Measurements from ENCODE around the gene MET.
"Not testable (repeated sequence)": the region's sequence is repeated elsewhere in the genome, so short reads cannot be mapped to it uniquely, and the experiment has no call there.

The MET gene

DNA sequence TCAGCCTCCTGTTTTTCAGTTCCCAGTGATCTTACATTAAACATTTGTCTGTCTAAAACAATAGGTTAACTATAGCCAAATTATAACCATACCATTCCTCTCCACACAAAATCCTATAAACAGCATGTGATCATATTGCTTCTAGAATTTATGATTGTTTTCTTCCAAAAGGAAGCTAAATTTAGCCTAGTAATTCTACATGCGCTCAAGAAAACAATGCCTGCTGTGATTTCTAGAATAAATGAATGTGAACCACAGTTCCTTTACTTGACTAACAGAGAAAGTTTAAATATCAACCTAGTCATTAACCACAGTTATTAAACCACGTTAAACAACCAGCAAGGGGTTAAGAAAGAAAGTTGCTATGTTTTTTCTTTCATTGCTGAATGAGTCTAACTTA is 26.4 kb downstream of the MET start:
- DNase-seq (ENCODE audit: low read depth in 2 of 2): no peak

DNA sequence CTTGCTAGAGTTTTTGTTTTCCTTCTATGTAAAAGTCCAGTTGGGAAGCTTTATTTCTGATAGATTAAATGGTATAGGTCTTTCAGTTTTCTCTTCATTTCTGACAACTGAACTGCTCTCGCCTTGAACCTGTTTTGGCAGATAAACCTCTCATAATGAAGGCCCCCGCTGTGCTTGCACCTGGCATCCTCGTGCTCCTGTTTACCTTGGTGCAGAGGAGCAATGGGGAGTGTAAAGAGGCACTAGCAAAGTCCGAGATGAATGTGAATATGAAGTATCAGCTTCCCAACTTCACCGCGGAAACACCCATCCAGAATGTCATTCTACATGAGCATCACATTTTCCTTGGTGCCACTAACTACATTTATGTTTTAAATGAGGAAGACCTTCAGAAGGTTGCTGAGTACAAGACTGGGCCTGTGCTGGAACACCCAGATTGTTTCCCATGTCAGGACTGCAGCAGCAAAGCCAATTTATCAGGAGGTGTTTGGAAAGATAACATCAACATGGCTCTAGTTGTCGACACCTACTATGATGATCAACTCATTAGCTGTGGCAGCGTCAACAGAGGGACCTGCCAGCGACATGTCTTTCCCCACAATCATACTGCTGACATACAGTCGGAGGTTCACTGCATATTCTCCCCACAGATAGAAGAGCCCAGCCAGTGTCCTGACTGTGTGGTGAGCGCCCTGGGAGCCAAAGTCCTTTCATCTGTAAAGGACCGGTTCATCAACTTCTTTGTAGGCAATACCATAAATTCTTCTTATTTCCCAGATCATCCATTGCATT is 27.1 kb downstream of the MET start:
- DNase-seq (ENCODE audit: low read depth in 2 of 2): no peak

DNA sequence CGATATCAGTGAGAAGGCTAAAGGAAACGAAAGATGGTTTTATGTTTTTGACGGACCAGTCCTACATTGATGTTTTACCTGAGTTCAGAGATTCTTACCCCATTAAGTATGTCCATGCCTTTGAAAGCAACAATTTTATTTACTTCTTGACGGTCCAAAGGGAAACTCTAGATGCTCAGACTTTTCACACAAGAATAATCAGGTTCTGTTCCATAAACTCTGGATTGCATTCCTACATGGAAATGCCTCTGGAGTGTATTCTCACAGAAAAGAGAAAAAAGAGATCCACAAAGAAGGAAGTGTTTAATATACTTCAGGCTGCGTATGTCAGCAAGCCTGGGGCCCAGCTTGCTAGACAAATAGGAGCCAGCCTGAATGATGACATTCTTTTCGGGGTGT is 27.7 kb downstream of the MET start:
- DNase-seq (ENCODE audit: low read depth in 2 of 2): no peak

DNA sequence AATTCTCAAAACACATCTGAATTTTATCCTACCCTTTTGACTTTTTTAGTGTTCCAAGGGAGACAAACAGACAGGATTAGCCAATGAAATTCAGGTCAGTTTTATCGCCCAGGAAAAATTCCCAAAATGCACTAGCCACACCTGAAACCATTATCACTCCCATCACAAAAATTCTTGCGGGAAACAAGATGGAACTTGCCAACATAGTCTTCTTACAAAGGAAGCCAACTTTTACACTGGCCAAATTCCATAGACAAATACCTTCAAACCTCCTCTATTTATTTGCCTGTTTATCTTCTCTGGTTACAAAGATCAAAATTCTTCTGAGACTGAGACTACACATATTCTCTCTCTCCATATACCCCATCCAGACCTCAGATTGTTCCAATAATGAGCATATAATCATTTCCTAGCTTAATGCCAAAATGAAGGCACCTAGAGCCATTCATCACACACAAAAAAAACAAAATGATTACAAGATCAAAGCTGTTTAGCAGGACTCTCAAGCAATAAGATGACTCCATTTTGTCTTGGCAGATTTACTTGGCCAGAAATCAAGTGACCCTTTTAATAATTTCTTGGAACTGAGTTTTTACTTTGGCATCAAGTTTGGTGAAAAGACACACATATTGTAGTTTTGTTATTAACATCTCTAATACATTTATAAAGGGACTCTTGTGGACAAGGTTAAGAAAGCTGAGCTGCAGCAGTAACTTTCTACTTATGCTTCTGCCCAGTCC is 30.2 kb downstream of the MET start:
- DNase-seq (ENCODE audit: low read depth in 2 of 2): no peak

DNA sequence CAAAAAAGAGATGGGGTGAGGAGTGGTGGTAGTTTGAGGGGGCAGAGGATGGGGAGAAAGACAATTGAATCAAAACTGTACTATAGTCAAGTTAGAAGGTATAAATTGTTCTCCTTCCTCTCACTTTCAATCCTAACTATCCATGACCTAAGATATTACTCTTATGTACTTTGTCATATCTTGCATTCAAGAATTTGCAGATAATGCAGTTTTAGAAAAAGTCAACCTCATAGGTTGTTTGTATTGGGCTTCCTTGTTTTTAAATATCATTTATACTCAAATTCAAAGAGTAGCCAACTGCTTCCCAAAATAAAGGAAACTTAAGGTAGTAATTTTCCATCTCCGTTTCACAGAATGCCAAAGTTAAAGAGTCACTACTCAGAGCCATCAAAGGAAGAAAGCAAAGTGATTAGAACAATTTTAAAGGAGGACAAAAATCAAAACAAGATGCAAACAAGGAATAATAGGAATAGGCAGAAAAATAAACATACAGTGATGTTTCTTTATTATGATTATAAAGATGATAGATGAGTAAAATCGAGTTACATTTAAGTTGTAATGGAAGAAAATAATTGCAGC is 32.7 kb downstream of the MET start:
- no peak for DNase-seq (ENCODE audit: low read depth in 2 of 2)

DNA sequence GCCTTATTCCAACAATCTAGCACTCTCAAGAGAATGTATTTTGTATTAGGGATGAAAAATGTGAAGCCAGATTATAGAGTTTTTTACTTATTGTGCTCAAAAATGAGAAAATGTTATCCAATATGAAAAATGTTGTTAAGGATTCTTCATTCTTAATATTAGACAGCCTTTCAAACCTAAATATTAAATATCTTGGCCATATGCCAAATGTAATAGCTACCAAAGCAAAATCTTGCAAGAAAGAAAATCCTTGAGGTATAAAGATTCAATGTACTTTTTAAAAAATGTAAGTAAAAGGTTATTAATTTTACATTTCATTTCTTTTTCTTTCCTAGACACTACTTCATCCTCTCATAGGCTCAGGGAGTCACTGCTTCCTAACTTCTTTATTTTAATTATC is 33.4 kb downstream of the MET start:
- DNase-seq (ENCODE audit: low read depth in 2 of 2): no peak

DNA sequence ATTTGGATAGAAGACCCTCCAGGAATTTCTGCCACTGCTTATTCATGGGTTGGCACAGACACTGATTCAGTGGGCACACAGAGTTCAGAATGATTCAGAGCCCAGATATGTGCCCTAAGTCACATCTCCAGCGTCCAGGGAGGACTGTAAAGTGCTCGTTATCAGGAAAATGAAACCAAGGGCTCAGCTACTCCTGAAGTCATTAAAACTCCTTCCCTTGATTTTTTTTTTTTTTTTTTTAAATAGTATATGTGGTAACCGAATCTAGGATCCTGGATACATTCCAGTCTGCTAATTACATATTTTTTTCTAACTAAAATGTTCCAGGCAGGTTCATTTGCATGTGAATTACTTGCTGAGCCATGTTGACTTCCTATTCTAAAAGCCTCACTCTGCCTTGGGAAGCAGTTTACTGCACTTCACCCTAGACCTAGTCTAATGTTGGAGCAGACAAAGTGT is 34.7 kb downstream of the MET start:
- no peak for DNase-seq (ENCODE audit: low read depth in 2 of 2)

DNA sequence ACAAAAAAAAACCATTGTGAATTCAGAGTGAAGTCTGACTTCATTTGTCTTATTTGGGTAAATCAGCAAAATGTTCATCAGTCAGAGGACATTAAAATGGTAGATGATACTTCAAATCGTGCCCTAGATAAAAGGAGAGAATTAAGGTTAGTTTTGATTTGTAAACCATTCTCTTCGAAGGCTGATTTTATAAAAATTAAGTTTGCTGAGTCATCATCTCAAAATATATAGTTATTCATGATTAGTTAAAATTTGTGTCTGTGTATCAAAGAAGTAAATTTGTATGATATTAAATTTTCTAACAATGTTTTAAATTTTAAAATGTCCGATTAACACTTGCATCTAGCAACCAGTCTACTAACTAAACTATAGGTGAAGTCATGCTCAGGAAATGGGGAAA is 35.3 kb downstream of the MET start:
- DNase-seq (ENCODE audit: low read depth in 2 of 2): no peak

DNA sequence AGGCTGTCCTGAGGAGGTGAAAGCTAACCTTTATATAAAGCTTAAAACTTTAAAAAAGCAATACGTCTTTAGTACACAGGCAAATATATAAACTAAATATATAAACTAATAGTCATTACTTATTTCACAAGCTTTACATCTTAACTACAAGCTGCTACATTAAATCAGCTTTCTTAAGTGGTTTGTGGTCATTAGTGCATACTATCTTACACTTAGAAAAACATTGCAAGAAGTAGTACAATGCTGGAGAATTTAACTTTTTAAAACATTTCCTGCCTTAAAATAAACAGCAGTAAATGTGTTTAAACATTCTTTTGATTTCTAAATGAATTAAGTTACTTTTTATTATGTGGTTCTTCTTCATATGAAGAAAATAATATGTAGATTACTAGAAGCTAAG is 36.3 kb downstream of the MET start:
- DNase-seq (ENCODE audit: low read depth in 2 of 2): no peak

DNA sequence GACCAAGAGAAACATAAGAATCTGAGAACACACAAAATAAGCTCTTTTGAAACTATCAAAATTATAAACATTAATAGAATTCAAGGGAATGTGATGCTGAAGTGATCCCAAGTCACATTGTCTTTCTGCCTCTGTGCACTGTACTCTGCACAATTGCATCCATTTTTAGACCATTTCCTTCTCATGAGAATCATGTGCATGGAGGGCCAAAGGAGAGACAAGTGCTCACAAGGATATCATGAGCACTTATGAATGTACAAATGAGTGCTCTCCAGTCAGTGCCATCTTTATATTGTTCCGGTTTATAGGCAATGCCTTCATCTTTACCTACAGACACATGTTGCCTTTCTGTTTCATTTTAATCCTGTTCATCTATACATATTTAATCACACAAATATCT is 36.9 kb downstream of the MET start:
- DNase-seq (ENCODE audit: low read depth in 2 of 2): no peak

DNA sequence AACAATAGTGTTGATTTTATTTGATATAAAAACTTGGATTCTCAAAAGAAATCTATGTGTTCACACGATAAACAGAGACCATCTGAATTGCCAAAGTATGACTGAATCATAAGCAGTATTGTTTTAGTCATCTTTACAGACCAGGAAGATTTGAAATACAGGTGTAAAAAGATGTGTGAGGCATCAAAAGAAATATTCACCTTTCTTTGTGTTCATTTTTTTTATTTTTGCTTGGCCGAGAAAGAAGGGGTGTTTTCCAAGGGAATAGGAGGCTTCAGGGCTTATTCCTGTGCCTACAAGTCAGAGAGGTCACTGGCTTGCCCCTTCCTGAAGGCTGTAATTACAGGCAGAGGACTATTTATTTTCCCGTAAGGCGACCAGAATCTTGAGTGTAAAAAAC is 37.3 kb downstream of the MET start:
- DNase-seq (ENCODE audit: low read depth in 2 of 2): no peak

DNA sequence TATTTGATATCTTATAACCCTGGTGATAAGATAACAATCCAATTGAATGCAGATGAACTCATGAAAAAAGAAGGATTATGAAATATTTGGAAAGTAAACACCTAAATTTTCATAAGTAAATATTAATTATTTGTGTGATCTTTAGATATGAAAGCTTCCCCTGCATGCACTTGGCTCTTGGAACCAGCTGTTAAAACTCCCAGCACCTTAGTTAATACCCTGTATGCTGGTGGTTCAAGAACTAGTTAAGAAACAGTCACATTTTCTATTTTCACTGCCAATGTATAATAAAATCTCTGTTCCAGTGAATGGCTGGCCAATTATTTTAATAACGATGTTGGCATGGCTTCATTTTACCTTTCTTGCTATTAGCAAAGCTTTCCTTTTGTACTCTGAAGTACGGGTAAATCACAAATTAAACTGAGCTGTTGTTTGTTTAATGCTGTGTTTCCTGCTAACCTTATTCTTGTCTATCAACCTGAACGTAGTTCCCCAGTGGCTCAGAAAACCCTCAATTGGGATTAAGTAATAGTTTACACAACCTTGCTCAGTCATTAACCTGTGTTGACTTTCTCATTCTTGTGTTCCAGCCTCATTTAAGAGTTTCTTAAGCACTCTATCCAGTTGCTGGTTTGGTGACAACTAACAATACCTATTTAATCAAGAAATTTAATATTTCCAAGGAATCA is 38.9 kb downstream of the MET start:
- DNase-seq (ENCODE audit: low read depth in 2 of 2): no peak

DNA sequence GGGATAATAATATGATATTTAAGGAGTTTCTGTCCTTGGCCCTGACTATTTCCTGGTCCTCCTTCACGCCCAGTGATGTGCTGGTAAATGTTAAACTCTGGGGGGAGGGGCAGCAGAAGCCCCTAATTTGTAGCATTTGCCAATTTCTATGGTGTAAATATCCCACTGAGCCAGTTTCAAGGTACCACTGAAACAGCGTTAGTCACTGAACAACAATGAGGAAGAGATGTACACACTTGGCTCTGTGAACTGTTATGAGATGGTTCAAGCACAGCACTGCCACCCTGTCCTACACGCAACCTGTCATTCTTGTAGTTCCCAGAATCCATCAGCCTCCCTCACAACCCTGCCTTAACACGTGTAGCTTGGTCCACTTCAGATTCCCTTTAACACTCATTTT is 39.8 kb downstream of the MET start:
- DNase-seq (ENCODE audit: low read depth in 2 of 2): no peak

DNA sequence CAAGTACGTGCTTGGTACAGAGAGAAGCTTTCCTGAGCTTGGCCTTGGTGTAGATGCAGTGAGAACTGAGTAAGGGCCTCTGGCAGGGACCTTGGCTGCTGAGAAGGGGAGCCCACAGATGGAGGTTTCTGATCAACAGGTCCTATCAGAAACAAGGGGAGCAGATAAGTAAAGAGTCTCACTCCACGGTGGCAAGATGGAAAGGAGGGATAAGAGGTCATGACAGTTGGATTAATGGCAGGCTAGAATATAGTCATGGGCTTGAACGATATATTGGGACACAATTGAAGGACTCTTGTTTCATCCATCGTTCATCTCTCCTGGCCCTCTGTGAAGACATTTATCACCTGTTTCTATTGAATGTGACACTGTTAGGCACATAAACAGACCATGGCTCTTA is 41.5 kb downstream of the MET start:
- DNase-seq (ENCODE audit: low read depth in 2 of 2): no peak

DNA sequence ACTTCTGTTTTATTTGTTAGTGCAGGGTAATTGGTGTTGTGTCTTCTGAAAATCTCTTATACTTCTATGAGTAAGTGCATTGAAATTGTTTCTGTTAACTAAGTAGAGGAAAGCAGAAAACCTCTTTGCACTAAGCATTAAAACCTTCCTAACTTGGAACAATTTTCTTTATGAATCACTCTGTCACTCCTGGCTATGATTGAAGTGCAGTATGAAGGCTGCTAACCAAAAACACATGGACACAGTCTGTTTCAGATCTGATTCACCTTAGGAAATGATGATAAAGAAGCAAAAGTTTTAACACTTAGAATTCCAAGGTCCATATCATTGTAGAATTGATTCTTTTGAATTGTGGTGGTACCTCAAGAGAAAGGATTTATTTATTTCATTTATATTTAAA is 41.9 kb downstream of the MET start:
- DNase-seq (ENCODE audit: low read depth in 2 of 2): no peak

DNA sequence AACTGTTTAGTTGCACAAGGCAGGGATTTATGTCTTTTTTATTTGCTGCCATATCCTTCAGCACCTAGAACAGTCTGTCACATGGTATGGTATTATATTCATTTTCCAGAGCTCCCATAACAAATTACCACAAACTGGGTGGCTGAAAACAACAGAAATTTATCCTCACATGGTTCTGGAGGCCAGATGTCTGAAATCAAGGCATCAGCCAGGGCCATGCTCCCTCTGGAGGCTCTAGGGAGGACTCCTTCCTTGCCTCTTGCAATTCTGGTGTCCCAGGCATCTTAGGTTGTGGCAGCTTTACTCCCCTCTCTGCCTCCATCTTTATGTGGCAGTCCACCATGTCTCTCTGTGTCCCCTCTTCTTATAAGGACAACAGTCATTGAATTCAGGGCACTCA is 43.1 kb downstream of the MET start:
- no peak for DNase-seq (ENCODE audit: low read depth in 2 of 2)

DNA sequence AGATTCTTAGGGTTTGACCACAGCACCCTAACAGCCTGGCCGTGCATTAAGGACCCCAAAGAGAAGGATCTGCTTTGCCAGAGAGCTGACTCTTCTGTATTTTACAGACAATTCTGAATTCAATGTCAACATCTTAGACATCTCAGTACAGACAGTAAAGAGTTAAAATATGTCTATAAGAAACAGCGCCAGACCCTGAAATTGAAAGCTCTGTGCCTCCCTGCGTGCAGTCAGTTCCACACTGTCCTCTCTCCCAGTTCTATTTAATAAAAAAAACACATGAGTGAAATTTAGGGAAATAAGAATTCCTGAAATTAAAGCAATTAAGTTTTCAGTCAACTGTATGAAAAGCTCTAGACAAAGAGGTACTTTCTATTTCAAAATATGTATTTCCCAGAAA is 45.1 kb downstream of the MET start:
- no peak for DNase-seq (ENCODE audit: low read depth in 2 of 2)

DNA sequence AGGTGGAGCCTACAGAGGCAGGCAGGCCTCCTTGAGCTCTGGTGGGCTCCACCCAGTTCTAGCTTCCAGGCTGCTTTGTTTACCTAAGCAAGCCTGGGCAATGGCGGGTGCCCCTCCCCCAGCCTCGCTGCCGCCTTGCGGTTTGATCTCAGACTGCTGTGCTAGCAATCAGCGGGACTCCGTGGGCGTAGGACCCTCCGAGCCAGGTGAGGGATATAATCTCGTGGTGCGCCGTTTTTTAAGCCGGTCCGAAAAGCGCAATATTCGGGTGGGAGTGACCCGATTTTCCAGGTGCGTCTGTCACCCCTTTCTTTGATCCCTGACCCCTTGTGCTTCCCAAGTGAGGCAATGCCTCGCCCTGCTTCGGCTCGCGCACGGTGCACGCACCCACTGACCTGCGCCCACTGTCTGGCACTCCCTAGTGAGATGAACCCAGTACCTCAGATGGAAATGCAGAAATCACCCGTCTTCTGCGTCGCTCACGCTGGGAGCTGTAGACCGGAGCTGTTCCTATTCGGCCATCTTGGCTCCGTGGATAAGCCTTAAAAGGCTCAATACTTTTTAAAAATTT is 52.0 kb downstream of the MET start:
- not testable (repeated sequence) for DNase-seq (ENCODE audit: low read depth in 2 of 2)

DNA sequence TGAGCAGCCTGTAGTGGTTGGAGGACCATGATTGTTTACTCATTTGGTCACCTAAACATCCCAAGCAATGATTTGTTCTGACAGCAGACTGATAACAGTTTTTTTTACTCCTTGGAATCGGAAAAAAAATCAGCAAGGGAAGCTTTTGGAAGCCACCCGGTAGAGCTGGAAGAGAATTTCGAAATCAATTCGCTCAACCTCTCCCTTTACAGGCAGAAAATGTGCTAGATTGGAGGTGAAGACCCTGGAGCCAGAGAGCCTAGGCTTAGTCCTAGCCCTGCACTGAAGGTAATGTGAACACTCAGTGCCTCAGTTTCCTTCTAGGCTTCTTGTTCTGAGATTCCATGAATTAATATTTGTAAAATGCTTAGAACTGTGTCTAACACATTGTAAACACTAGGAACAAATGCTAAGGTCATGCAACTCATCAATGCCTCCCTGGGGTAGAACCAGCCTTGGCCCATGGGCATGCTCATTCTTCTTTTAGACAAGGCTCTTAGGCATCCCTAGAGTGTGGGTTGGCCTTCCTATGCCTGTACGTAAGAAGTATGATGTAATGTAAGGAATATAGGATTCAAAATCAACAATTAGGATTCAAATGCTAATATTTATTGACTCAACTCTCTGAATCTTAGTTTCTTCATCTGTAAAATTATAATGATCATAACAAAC is 52.7 kb downstream of the MET start:
- no peak for DNase-seq (ENCODE audit: low read depth in 2 of 2)

DNA sequence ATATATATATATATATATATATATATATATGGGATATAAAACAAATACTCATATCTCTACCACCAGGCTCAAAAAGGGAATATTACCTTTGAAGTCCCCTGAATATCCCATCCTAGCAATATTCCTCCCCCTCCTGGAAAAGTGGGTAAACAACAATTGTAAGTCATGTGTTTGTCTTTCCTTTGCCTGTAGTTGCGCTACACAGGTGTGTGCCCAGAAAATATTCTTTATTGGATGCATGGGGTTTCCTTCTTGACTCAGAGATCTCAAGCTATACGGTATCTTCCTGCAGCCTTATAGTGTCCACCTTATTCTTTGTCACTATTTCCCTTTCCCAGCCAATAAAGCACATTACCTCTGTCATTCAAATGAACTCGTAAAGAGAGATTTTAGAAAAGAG is 54.2 kb downstream of the MET start:
- DNase-seq (ENCODE audit: low read depth in 2 of 2): no peak

DNA sequence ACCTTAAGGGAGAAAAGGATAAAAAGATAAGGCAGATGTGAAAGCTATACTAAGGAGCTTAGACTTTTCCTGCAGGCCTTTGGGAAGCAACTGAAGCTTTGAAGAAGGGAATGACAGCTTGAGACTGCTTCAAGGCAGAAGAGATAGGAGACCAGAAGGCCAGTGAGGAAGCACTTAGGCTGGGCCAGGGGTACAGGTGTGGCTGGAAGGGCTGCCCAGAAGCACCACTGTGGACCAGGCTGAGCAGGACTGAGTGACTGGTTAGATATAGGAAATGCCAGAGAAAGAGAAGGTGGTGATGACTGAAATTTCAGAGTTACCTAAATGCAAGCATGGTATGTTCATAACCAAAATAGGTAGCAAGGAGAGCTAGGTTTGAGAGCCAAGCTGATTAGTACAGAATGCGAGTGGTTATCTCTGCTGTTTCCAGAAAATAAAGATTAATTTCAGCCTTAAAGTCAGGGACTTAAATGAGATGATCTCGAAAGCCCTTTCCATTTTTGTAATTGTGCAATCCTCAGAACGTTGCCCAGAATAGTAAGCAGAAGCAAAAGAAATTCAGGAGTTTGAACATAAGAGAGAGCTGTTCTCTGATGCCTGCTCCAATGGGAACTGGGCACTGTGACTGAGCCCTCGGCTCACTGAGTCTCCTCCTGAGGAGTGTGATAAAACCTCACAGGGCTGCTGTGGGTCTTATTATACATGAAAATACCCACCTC is 54.9 kb downstream of the MET start:
- DNase-seq (ENCODE audit: low read depth in 2 of 2): no peak

Data from stimulated activated CD4-positive, alpha-beta T cell treated with anti-CD3 and anti-CD28 coated beads, Interleukin-1b, Interleukin-23, amount 100 ng/mL, for 4 hours (primary cell).